GM11168 (cell line): ENCODE results near the gene IPO5.
"Not testable (repeated sequence)": the region's sequence is repeated elsewhere in the genome, so short reads cannot be mapped to it uniquely, and the experiment has no call there.

ENCODE experiments used
- in situ Hi-C: fragments of 300-500 bp; cut with MboI; formaldehyde crosslinking; loops from one replicate; pipeline ENCODE4 v1.12.0; 2022; ENCODE audit warnings: low sequenced_read_pairs; ENCODE audit not compliant: unreplicated experiment

Gene IPO5

GRCh38 chr13:98004107-98004506 lies 50.6 kb downstream of the IPO5 start:
- in situ Hi-C loops = no loop called here

- in situ Hi-C loops = not testable (repeated sequence)
Observed at GRCh38 chr13:98004997-98005396, 51.5 kb downstream of the IPO5 start.

- in situ Hi-C loops = no loop called here
Observed at GRCh38 chr13:98007001-98007400, 53.5 kb downstream of the IPO5 start.

- in situ Hi-C loops = no loop called here
Observed at GRCh38 chr13:98013241-98013640, 59.8 kb downstream of the IPO5 start.

GRCh38 chr13:98014766-98015165 lies 61.3 kb downstream of the IPO5 start:
- in situ Hi-C loops = no loop called here

- in situ Hi-C loops = no loop called here
Observed at GRCh38 chr13:98018293-98018692, 64.8 kb downstream of the IPO5 start.

GRCh38 chr13:98019186-98019585 lies 65.7 kb downstream of the IPO5 start:
- in situ Hi-C loops = no loop called here

- in situ Hi-C loops = no loop called here
Observed at GRCh38 chr13:98020271-98020670, 66.8 kb downstream of the IPO5 start.

GRCh38 chr13:98022210-98022609 lies 68.7 kb downstream of the IPO5 start:
- in situ Hi-C loops = no loop called here

GRCh38 chr13:98025480-98026025 lies 72.1 kb downstream of the IPO5 start:
- in situ Hi-C loops = no loop called here

GRCh38 chr13:98026457-98026857 lies 73.0 kb downstream of the IPO5 start:
- in situ Hi-C loops = no loop called here

GRCh38 chr13:98032168-98032567 lies 78.7 kb downstream of the IPO5 start:
- in situ Hi-C loops = no loop called here

GRCh38 chr13:98033277-98034247 lies 80.1 kb downstream of the IPO5 start:
- in situ Hi-C loops = no loop called here

- in situ Hi-C loops = no loop called here
Observed at GRCh38 chr13:98035373-98035772, 81.9 kb downstream of the IPO5 start.

GRCh38 chr13:98036564-98037302 lies 83.3 kb downstream of the IPO5 start:
- in situ Hi-C loops = not testable (repeated sequence)

GRCh38 chr13:98039261-98039660 lies 85.8 kb downstream of the IPO5 start:
- in situ Hi-C loops = no loop called here

- in situ Hi-C loops = no loop called here
Observed at GRCh38 chr13:98039964-98040363, 86.5 kb downstream of the IPO5 start.

GRCh38 chr13:98041081-98041820 lies 87.8 kb downstream of the IPO5 start:
- in situ Hi-C loops = no loop called here

- in situ Hi-C loops = no loop called here
Observed at GRCh38 chr13:98044301-98044700, 90.8 kb downstream of the IPO5 start.

GRCh38 chr13:98047785-98048184 lies 94.3 kb downstream of the IPO5 start:
- in situ Hi-C loops = not testable (repeated sequence)
